SK-N-SH (cell line): Measurements from ENCODE around the gene COIL.

Experiments used
- CTCF ChIP-seq: fragments of 200-600 bp; sonication (generic); IDR thresholded peaks from 2 replicates; pipeline ENCODE4 v1.6.1; 2017; ENCODE audit warnings: antibody characterized with exemption, mild to moderate bottlenecking, moderate library complexity
- GABPA ChIP-seq: IDR thresholded peaks from 2 replicates; pipeline ENCODE4 v1.4.0; 2012; ENCODE audit warnings: low read depth, mild to moderate bottlenecking
- MEF2A ChIP-seq: IDR thresholded peaks from 2 replicates; pipeline ENCODE4 v1.4.0; 2012; ENCODE audit warnings: low read depth, borderline replicate concordance
- NFIC ChIP-seq: IDR thresholded peaks from 2 replicates; pipeline ENCODE4 v1.4.0; 2012; ENCODE audit warnings: borderline replicate concordance
- RFX5 ChIP-seq: IDR thresholded peaks from 2 replicates; pipeline ENCODE4 v1.6.1; 2012; ENCODE audit warnings: mild to moderate bottlenecking, improper control_type of control experiment, low read length
- SIN3A ChIP-seq: IDR thresholded peaks from 2 replicates; pipeline ENCODE4 v1.6.1; 2012; ENCODE audit warnings: low read depth, mild to moderate bottlenecking, low read length, moderate library complexity, borderline replicate concordance
- SMC3 ChIP-seq: IDR thresholded peaks from 2 replicates; pipeline ENCODE4 v1.6.1; 2012; ENCODE audit warnings: low read depth, low read length, improper control_type of control experiment
- TAF1 ChIP-seq: IDR thresholded peaks from 2 replicates; pipeline ENCODE4 v1.6.1; 2012; ENCODE audit warnings: low read depth, mild to moderate bottlenecking, low read length, moderate library complexity, borderline replicate concordance
- TCF12 ChIP-seq: IDR thresholded peaks from 2 replicates; pipeline ENCODE4 v1.4.0; 2012
- TF ChIP-seq, protein P1 (sequence below): IDR thresholded peaks from 2 replicates; pipeline ENCODE4; 2012
- TF ChIP-seq, protein P2 (sequence below): IDR thresholded peaks from 2 replicates; pipeline ENCODE4 v1.4.0; 2012; ENCODE audit warnings: low read depth, borderline replicate concordance
- TF ChIP-seq, protein P3 (sequence below): fragments of 150-350 bp; IDR thresholded peaks from 2 replicates; pipeline ENCODE4 v1.6.1; 2016; ENCODE audit warnings: mild to moderate bottlenecking, low read depth, low read length
- TF ChIP-seq, protein P4 (sequence below): fragments of 150-350 bp; IDR thresholded peaks from 2 replicates; pipeline ENCODE4 v1.6.1; 2017; ENCODE audit warnings: antibody characterized with exemption, low read length, low read depth, borderline replicate concordance

GRCh38 chr17:56925088-56925487 lies 35.8 kb downstream of the COIL start:
- TF ChIP-seq, protein P1, sequence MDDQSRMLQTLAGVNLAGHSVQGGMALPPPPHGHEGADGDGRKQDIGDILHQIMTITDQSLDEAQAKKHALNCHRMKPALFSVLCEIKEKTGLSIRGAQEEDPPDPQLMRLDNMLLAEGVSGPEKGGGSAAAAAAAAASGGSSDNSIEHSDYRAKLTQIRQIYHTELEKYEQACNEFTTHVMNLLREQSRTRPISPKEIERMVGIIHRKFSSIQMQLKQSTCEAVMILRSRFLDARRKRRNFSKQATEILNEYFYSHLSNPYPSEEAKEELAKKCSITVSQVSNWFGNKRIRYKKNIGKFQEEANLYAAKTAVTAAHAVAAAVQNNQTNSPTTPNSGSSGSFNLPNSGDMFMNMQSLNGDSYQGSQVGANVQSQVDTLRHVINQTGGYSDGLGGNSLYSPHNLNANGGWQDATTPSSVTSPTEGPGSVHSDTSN = no peak
- TF ChIP-seq CTCF (no peak), SMC3 (no peak), TCF12 (no peak), RFX5 (no peak), TAF1 (no peak), GABPA (no peak), SIN3A (no peak), MEF2A (no peak), NFIC (no peak)
- TF ChIP-seq, protein P2, sequence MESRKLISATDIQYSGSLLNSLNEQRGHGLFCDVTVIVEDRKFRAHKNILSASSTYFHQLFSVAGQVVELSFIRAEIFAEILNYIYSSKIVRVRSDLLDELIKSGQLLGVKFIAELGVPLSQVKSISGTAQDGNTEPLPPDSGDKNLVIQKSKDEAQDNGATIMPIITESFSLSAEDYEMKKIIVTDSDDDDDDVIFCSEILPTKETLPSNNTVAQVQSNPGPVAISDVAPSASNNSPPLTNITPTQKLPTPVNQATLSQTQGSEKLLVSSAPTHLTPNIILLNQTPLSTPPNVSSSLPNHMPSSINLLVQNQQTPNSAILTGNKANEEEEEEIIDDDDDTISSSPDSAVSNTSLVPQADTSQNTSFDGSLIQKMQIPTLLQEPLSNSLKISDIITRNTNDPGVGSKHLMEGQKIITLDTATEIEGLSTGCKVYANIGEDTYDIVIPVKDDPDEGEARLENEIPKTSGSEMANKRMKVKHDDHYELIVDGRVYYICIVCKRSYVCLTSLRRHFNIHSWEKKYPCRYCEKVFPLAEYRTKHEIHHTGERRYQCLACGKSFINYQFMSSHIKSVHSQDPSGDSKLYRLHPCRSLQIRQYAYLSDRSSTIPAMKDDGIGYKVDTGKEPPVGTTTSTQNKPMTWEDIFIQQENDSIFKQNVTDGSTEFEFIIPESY = no peak
- TF ChIP-seq, protein P3, sequence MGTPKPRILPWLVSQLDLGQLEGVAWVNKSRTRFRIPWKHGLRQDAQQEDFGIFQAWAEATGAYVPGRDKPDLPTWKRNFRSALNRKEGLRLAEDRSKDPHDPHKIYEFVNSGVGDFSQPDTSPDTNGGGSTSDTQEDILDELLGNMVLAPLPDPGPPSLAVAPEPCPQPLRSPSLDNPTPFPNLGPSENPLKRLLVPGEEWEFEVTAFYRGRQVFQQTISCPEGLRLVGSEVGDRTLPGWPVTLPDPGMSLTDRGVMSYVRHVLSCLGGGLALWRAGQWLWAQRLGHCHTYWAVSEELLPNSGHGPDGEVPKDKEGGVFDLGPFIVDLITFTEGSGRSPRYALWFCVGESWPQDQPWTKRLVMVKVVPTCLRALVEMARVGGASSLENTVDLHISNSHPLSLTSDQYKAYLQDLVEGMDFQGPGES = no peak
- TF ChIP-seq, protein P4, sequence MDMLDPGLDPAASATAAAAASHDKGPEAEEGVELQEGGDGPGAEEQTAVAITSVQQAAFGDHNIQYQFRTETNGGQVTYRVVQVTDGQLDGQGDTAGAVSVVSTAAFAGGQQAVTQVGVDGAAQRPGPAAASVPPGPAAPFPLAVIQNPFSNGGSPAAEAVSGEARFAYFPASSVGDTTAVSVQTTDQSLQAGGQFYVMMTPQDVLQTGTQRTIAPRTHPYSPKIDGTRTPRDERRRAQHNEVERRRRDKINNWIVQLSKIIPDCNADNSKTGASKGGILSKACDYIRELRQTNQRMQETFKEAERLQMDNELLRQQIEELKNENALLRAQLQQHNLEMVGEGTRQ = no peak
